NCI-H226 (cell line): ENCODE measurements around the gene TAS2R16.
"Not testable (repeated sequence)": the region's sequence is repeated elsewhere in the genome, so short reads cannot be mapped to it uniquely, and the experiment has no call there.

ENCODE experiments used
- DNase-seq: peaks from one replicate; pipeline ENCODE4 v3.0.0-alpha.2; 2015

Gene TAS2R16

DNA sequence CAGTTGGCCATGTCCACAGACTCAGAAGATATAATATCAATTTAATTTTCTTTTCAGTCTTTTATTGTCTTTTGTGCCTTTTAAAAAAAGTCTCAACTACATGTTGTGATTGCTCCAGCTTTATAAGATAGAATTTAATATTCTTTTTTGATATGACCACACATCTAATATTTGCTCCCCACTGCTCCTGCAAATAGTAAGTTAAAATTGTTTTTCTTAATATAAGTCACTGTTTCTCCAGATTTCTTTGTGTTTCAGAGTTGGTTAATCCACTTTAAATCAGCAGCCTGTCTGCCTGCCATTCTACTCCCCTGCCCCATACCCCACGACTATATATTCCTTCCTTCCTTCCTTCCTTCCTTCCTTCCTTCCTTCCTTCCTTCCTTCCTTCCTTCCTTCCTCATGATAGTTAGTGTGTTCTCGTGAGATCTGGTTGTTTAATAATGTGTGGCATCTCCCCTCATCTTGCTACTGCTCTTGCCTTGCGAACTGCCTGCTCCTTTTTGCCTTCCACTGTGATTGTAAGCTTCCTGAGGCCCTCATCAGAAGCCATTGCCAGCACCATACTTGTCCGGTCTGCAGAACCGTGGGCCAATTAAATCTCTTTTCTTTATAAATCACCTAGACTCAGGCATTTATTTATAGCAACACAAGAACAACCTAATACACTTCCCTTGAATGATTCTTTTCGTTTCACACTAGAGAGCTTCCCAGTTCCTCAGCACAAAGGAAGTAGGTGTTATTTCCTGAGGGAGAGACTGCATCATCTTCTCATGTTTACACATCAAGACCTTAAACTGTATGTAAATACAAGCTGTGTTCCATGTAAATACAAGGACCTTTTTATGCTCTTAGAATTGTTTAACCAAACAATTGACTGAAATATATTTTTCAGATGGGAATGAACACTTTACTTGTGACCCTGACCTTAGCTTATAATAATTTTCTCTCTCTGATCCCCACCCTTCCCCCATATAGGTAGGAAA, 24.5 kb downstream of the TAS2R16 start:
- no peak for DNase-seq

DNA sequence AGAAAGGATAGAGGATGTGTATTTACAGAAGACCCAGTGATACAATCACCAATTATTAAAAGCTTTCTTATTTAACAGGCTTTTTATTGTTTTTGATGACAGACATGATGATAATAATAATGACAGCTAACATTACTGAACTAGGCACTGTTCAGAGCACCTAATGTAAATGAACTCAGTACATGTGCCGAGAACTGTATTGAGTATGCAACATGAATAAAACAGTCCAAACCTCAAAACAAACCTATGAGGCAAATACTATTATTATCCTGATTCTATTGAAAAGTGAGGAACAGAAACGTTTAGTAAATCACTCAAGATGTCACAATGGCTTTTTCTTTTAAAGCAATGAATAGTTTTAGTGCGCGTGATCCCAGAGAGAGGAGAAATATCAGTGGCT, 27.1 kb downstream of the TAS2R16 start:
- DNase-seq: no peak

GRCh38 chr7:122965306-122965705, 30.2 kb downstream of the TAS2R16 start:
- DNase-seq: no peak

DNA sequence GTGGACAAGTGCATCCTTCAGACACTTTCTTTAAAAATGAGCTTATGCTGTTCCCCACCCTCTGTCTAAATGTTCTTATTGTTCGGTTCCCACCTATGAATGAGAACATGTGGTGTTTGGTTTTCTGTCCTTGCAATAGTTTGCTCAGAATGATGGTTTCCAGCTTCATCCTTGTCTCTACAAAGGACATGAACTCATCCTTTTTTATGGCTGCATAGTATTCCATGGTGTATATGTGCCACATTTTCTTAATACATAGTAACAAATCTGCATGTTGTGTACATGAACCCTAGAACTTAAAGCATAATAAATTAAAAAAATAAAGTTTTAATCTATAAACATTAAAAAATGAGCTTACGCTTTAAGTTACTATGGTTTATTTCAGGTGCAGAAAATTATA, 41.8 kb downstream of the TAS2R16 start:
- not testable (repeated sequence) for DNase-seq

DNA sequence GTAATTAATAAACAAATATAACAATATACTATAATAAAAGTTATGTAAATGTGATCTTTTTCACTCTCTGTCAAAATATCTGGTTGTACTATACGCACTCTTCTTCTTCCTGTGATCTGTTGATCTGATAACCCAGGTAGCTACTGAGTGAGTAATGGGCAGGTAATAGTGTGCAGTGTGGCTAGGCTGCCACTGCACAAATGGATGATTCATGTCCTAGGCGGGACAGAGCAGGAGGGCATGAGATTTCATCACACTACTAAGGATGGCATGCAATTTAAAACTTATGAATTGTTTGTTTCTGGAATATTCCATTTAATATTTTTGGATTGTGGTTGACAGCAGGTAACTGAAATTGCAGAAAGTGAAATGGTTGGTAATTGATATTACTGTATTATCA, 44.5 kb downstream of the TAS2R16 start:
- DNase-seq: no peak

DNA sequence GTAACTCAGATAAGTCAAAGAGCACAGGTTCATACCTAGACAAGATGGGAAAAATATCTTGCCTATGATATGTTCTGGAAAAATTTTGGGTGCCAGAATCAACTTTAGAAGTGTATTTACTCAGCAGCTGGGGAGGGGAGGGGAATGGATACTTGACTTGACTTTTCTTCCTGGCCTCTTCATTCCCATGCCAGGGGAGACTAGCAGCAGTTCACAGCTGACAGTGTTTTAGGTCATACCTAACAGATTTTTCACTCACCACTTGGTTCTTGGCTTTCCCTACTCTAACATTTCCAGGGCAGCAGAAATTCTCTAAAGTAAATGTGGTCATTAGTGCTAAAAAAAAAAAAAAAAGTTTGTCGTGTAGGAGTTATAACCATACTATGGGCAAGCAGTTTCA, 46.3 kb downstream of the TAS2R16 start:
- DNase-seq: no peak
